Measurements from ENCODE around the gene ERBB4. TPM values are rescaled to one million over a fixed set of nuclear protein-coding genes. Genes with fewer than 3 reads are reported as not detected.

Gene ERBB4
- total RNA-seq, 1 donor from 2014 or later = 2.6 TPM

- no peak for TF ChIP-seq CTCF (IDR thresholded peaks at IDR 0.05; ENCODE audit: insufficient read depth, low read length, poor library complexity, severe bottlenecking)
- Histone ChIP-seq H3K36me3 (ENCODE audit: control insufficient read depth, insufficient read depth, low read length) (no peaks in the 10 kb centered on the region), H3K4me3 (ENCODE audit: low read depth, low read length) (no peak overlapping the region), H3K27me3 (ENCODE audit: control insufficient read depth, insufficient read depth, low read length) (no peaks in the 10 kb centered on the region)
- no peak for DNase-seq (ENCODE audit: low read depth)
These were observed 829.2 kb downstream of the ERBB4 start for GRCh38 chr2:211709389-211709788.

DNA sequence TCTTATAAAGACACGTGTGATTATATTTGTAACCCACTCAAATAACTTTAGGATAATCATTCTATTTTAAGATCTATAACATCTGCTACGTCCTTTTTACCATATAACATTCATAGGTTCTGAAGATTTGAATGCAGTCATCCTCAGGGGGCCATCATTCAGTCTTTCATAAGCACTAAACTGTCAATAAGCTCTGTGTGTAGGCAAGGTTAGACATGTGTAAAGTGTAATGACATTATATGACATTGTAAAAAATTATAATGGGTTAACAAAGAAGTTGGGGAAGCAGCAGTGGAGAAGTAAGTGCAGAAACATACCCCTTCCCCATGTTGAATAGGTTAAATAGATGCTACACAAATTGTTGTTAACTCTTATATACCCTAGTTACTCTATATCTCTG is 845.9 kb downstream of the ERBB4 start:
- H3K27me3 ChIP-seq (ENCODE audit: control insufficient read depth, insufficient read depth, low read length) = no peaks in the 10 kb centered on the region
- no peak for DNase-seq (ENCODE audit: low read depth)
- no peak for TF ChIP-seq CTCF (IDR thresholded peaks at IDR 0.05; ENCODE audit: insufficient read depth, low read length, poor library complexity, severe bottlenecking)
- no peaks in the 10 kb centered on the region for H3K36me3 ChIP-seq (ENCODE audit: control insufficient read depth, insufficient read depth, low read length)
- H3K4me3 ChIP-seq (ENCODE audit: low read depth, low read length) = no peak overlapping the region

DNA sequence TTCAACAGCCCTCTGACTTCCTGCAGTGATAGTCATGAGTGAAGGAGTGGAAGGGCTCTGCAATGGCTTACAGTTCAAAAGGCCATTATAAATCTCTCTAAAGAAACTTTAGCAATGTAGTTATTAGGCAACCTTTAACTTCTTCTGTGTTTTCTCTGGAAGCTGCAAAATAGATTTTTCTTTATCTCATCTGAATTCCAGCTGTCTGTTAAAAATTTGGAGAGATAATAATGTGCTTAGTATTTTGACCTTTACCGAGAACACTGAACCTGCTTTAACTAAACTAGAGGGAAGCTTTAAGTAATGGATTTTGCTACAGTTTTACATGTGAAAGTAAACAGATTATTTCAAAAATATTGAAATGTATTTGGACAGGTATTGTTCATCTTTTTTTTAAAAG is 847.9 kb downstream of the ERBB4 start:
- DNase-seq (ENCODE audit: low read depth) = no peak
- Histone ChIP-seq H3K4me3 (ENCODE audit: low read depth, low read length) (no peak overlapping the region), H3K27me3 (ENCODE audit: control insufficient read depth, insufficient read depth, low read length) (no peaks in the 10 kb centered on the region), H3K36me3 (ENCODE audit: control insufficient read depth, insufficient read depth, low read length) (no peaks in the 10 kb centered on the region)
- no peak for TF ChIP-seq CTCF (IDR thresholded peaks at IDR 0.05; ENCODE audit: insufficient read depth, low read length, poor library complexity, severe bottlenecking)

GRCh38 chr2:211688196-211688595 is 850.4 kb downstream of the ERBB4 start:
- H3K36me3 ChIP-seq (ENCODE audit: control insufficient read depth, insufficient read depth, low read length) = no peaks in the 10 kb centered on the region
- no peak for DNase-seq (ENCODE audit: low read depth)
- no peaks in the 10 kb centered on the region for H3K27me3 ChIP-seq (ENCODE audit: control insufficient read depth, insufficient read depth, low read length)
- H3K4me3 ChIP-seq (ENCODE audit: low read depth, low read length) = no peak overlapping the region
- no peak for TF ChIP-seq CTCF (IDR thresholded peaks at IDR 0.05; ENCODE audit: insufficient read depth, low read length, poor library complexity, severe bottlenecking)

GRCh38 chr2:211674715-211675114 is 863.9 kb downstream of the ERBB4 start:
- Histone ChIP-seq H3K36me3 (ENCODE audit: control insufficient read depth, insufficient read depth, low read length) (no peaks in the 10 kb centered on the region), H3K4me3 (ENCODE audit: low read depth, low read length) (no peak overlapping the region), H3K27me3 (ENCODE audit: control insufficient read depth, insufficient read depth, low read length) (no peaks in the 10 kb centered on the region)
- no peak for TF ChIP-seq CTCF (IDR thresholded peaks at IDR 0.05; ENCODE audit: insufficient read depth, low read length, poor library complexity, severe bottlenecking)
- no peak for DNase-seq (ENCODE audit: low read depth)

GRCh38 chr2:211673133-211673905 is 865.3 kb downstream of the ERBB4 start:
- Histone ChIP-seq H3K4me3 (ENCODE audit: low read depth, low read length) (no peak overlapping the region), H3K36me3 (ENCODE audit: control insufficient read depth, insufficient read depth, low read length) (no peaks in the 10 kb centered on the region), H3K27me3 (ENCODE audit: control insufficient read depth, insufficient read depth, low read length) (no peaks in the 10 kb centered on the region)
- no peak for DNase-seq (ENCODE audit: low read depth)
- no peak for TF ChIP-seq CTCF (IDR thresholded peaks at IDR 0.05; ENCODE audit: insufficient read depth, low read length, poor library complexity, severe bottlenecking)

Measured in kidney epithelial cell (primary cell).